Skin epidermis (tissue), 12 donors: ENCODE data around the gene MAD1L1.

Source experiments
- H3K27ac ChIP-seq, 21 experiments: fragments of 200-600 bp; sonication (generic) in 11 of 21; one replicate each; pipeline ENCODE4 v1.5.0; 2020; ENCODE audit warnings: mild to moderate bottlenecking in 3 of 21, inconsistent platforms in 2 of 21, moderate library complexity in 2 of 21
- H3K4me3 ChIP-seq, 7 experiments: fragments of 200-600 bp; sonication (generic) in 2 of 7; one replicate each; pipeline ENCODE4 v1.5.0; 2020; ENCODE audit warnings: inconsistent platforms in 2 of 7, mild to moderate bottlenecking in 2 of 7, moderate library complexity in 1 of 7

The MAD1L1 gene

DNA sequence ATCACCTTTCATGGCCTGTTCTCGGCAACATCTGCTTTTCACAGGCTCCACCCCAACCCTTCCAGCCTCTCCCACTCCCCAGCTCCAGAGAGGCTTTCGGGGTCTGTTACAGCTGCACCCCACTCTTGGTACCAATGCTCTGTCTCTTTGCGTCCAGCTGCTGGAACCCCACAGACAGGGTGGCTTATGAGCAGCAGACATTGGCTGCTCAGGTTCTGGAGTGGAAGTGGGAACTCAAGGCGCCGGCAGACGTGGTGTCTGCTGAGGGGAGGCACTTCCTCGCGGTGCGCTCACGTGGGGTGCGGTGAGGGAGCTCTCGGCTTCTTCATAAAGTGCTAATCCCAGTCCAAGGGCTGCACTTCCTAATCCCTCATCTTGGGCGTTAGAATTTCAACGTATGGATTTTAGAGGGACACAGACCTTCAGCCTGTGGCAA is 377.0 kb downstream of the MAD1L1 start:
- H3K4me3 ChIP-seq, result no peak overlapping the region
- H3K27ac ChIP-seq, result no peak overlapping the region

DNA sequence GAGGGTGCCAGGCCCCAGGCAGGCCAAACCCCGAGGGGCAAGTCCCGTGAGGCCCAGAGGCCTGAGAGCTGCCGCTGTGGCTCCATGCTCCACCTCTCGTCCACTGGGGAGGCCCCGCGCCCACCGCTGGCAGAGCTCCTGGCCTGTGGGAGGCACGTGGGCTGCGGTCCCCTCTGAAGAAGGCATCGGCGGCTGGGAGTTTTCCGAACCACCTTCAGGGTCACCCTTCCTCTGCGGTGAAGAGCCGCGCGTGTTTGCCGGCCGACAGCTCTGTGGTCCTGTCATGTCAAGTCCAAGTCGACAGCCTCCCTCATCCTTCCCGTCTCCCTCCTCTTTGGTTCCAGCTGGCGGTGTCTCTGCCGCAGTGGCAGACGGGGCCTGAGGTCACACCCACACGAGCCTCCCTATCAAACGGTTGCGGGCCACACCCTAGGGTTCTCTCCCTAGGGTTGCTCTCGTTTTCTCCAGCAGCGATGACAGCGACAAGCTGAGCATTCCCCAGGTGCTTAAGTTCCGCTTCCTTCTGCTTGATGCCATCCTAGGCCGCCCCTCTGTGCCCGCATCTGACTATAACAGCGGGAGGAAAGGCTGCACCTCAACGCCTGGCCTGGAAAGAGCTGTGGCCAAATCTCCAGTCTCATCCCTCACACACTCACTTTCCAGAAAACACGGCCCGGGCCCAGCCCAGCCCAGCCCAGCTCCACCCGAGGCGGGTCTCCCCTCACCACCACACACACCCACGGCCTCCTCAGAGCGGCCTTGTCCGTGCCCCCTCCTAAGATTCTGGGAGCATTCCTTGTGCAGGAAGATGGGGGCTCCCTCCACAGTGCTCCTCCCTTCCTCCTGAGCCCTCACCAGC is 377.6 kb downstream of the MAD1L1 start:
- no peak overlapping the region for H3K27ac ChIP-seq
- no peak overlapping the region for H3K4me3 ChIP-seq

- Histone ChIP-seq H3K4me3 (no peak overlapping the region), H3K27ac (no peak overlapping the region)
Measured at GRCh38 chr7:1853986-1854865, 378.5 kb downstream of the MAD1L1 start.

DNA sequence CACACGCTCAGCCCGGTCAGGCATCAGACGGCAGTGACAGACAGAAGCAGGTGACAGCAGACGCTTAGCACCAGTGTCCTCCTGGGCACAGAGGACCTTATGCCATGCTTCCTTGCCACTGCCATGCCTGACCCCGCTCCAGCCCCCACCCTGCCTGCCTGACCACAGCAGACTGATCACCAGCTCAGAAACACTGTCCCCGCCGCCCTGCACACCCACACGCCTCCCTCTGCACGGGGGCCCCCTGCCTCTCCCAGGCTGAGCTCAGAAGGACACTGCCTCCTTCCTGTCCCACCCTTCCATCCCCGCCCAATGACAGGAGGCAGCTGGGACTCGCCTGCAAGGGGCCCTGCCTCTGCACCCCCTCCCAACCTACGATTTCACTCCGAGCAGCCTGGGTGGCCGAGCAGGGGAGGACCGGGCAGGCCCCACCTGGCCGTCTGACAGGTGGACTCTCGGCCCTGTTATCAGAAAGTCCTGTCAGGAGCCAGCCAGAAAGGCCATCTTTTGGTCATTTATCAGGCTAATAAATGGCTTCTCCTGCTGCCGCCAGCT is 379.2 kb downstream of the MAD1L1 start:
- H3K27ac ChIP-seq, result no peak overlapping the region
- no peak overlapping the region for H3K4me3 ChIP-seq

DNA sequence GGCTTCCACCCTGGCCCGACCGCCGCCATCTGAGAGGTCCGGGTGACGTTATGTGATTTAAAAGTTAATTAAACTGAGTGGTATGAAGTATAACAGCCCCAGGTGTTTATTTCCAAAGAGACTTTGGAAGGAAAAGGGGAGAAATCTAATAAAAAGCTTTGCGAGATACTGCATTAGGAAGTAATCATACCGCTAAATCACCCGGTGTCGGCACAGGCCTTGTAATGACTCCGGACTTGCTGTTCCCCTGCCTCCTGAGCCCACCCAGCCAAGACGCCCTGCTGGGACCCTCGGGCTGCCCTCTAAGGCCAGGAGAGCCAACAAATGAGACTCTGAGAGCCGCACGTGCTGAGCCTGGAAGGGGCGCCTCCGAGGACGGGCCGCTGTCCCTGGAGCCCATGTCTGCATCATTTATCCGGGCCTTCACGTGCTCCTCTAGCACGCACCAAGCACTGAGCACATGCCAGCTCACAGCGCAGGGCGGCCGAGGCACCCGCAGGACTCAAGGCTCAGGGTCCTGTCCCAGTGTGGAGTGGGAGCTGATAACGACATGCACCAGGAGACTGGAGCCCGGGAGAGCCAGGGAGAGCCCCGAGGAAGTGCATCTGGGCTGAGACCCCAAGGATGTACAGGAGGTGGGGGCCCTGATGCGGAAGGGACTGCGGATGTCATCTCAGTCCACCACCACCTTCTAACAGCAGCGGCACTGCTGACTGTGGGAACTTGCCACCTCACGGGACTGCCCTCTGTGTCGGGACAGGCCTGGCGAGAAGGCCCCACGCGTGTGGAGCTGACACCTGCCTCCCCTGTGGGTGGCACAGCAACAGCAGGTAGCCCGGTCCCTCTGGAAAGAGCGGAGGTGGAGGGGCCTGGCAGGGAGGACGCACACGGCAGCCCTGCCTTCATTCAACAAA is 380.0 kb downstream of the MAD1L1 start:
- Histone ChIP-seq H3K4me3 (no peak overlapping the region), H3K27ac (no peak overlapping the region)

GRCh38 chr7:1851721-1852516 is 380.8 kb downstream of the MAD1L1 start:
- no peak overlapping the region for H3K27ac ChIP-seq
- H3K4me3 ChIP-seq, result no peak overlapping the region

DNA sequence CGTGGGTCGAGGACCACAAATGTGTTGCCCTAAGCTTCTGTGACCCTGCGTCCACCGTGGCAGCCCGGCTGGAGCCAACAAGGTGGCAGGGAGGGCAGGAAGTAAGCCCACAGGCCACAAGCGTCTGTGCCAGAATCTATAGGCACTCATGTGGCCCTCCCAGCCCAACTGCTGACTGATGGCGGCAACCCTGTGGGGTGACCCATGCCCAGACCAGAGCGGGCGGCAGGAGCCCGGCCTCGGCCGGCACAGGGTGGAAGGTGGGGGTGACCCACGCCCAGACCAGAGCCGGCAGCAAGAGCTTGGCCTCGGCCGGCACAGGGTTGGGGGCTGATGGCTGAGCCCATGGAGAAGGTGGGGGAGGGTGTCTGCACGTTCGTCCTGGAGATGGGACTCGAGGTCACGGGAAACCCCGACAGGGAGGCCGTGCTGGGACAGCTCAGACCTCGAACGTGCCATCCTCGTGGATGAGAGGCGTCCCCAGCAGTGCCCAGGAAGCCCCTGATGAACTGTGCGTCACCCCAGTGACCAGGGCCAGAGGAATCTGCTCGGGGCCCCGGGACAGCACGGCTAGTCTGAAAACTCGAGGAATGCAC is 381.7 kb downstream of the MAD1L1 start:
- Histone ChIP-seq H3K4me3 (no peak overlapping the region), H3K27ac (no peak overlapping the region)

- Histone ChIP-seq H3K27ac (no peak overlapping the region), H3K4me3 (no peak overlapping the region)
Measured at GRCh38 chr7:1850111-1850975, 382.4 kb downstream of the MAD1L1 start.

DNA sequence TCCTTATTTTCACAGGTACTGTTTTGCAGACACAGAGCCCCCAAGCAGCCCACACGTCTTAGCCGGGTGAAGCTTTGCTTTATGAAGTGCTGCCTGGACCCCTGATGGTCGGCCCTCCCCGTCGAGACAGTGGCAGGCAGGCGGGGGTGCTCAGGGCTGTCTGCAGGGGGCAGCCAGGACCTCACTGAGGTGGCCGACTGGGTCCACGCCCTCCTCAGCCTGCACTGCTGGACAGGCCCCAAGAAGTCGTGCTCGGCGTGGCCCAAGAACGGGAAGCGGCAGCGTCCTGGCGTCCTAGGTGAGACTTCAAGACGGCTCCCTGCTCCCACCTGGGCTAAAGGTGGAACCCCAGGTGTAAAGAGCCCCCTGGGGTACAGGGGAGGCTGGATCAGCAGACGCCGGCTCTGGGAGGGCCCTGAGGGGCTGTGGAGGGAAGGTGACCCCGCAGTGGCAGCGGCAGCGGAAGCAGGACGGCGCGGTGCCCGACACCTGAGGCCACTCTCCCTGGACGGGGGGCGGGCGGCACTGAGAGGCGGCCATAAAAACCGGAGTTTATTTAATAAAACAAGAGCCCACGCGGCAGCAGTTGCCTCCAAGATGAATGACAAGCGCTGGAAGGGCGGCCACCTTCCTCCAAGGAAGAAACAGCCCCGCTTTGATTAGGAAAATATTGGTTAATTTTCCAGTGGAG is 383.2 kb downstream of the MAD1L1 start:
- Histone ChIP-seq H3K27ac (no peak overlapping the region), H3K4me3 (no peak overlapping the region)

DNA sequence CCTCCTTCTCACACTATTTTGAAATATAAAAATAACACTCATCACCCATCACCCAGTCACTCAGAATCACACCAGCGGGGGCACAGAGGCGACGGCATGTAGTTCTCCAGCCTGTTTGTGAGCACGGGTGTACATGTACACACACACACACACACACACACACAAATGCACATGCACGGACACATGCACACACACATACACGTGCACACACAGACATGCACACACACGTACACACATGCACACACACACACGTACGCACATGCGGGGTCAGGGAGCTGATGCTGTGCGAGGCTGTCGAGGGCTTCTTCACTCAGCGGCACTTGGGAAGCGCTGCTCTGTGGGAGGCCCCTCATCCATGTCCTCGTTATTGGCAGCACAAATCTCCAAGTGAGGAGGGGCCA is 383.8 kb downstream of the MAD1L1 start:
- Histone ChIP-seq H3K4me3 (no peak overlapping the region), H3K27ac (no peak overlapping the region)

DNA sequence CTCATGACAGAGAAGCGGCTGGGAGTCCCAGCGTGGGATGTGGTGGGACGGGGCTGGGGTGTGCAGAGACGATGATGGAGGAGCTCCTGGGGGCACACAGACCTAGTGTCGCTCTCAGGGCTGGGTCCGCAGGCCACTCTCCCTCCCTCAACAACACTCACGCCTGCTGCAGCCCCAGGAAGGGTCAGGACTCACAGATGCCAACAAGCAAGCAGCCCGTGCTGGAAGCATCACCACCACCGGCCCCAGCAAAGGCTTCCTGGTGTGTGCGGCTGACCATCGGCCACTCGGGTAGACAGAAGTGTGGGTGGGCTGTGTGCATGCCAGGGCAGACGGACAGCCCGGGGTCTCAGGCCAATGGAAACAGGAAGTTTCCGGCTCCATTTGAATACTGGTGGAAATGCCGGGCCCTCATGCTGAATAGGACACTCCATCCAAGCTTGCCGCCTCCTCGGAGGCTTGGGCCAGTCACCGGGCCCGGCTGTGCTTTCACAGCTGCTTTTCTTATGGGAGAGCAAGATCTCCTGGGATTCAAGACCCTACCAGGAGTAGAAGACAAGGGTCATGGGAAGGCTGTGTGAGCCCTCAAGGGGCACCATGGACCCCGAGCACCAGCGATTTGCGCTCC is 384.6 kb downstream of the MAD1L1 start:
- Histone ChIP-seq H3K27ac (no peak overlapping the region), H3K4me3 (no peak overlapping the region)

- H3K4me3 ChIP-seq, result no peak overlapping the region
- H3K27ac ChIP-seq, result no peak overlapping the region
Measured at GRCh38 chr7:1847260-1848001, 385.3 kb downstream of the MAD1L1 start.

- Histone ChIP-seq H3K27ac (no peak overlapping the region), H3K4me3 (no peak overlapping the region)
Measured at GRCh38 chr7:1846331-1847065, 386.2 kb downstream of the MAD1L1 start.

- Histone ChIP-seq H3K4me3 (no peak overlapping the region), H3K27ac (no peak overlapping the region)
Measured at GRCh38 chr7:1845536-1846311, 387.0 kb downstream of the MAD1L1 start.
